HG03095 (cell line): ENCODE measurements around the gene PRKAG2.

Experiments
- ATAC-seq: cut with Tn5 transposase; IDR thresholded peaks from one replicate; pipeline ENCODE4 v1.9.1; 2021; ENCODE audit warnings: moderate library complexity; ENCODE audit not compliant: unreplicated experiment

The PRKAG2 gene

DNA sequence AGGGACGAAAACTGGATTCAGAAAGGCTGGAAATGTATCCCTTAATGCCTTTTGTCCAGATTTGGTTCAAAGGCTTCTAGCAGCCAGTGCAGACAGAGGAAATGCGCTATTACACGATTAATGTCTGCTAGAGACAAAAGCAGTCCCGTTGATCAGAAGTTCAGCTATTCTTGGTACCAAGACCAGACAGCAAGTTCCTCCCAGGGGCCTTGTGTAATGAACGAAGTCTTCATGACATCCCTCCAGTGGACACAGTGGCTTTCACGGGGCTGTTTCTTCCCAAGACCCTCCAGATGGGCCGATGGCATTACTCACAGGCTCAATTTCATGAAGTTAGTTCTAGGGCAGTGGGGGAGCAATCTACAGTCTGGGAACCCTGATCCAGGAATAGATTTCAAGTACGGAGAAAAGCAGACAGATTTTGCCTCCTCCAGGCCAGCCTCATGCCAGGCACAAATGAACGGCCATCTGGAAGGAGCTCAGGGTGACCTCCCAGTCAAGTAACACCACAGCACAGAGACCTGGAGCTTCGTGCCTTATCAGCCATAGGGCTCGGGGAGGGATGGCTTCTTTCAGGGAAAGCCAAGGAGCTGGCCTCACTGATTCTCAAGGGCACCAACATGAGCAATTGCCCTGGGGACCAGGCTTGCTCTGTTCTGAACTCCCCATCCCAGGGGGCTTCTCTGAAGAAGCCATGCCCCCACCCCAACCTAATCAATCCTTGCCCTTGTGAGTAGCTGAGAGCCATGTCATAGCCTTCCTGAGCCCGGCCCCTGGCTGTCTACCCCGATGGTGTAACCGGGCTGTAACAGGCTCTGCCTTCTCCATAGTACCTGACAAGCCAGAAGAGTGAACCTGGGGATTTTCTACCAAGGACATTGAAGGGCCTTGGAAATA lies 101.1 kb downstream of the PRKAG2 start:
- no peak for ATAC-seq

DNA sequence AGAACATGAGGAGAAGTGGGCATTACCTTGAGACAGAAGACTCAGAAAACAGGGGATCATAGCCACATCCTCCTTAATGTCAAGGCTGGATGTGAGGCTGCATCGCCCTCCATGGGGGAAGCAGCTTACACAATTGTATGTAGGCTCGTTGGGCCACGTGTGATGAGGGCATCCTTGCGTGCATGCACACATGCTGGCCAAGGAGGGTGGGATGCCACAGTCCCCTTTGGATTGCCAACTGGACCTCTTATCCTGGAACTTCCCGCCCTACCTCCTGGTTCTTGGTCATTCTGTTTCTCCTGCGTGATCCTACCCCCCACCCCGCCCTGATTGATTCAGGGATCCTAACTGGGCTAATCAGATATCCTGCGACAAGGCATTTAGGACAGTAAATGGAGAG lies 102.0 kb downstream of the PRKAG2 start:
- ATAC-seq, result no peak

DNA sequence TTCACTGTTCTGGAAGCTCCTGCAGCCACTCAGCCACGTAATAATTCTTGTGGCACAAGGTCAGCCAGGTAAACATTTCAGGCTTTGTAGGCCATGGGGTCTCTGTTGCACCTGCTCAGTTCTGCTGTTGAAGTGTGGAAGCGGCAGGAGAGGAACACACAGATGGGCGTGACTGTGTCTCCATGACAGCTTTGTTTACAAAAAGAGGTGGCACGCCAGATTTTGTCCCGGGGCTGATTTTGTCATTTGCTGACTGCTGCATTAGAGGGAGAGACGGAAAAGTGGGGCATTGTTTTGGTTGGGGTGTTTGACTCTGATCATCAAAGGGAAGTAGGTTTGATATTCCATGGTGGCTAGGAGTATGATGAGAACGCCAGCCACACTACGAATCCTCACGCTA lies 103.1 kb downstream of the PRKAG2 start:
- ATAC-seq, result no peak

DNA sequence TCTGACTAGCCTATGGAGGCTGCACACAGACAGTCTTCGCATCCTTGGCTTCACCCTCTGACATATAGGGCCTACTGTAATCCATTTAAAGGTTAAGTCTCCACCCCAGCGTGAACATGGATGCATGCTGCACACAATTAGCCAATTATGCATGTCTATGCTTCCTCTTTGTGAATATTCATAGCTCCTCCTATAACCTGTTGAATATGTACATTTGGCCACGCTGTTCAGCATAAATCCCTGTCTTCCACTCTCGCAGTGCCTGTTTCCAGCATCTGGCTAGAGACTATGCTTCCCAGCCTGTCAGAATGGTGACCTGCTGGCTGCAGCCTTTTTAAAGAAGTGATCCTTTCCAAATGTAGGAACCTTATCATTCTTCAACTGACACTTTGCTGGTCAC lies 106.7 kb downstream of the PRKAG2 start:
- ATAC-seq, result no peak

DNA sequence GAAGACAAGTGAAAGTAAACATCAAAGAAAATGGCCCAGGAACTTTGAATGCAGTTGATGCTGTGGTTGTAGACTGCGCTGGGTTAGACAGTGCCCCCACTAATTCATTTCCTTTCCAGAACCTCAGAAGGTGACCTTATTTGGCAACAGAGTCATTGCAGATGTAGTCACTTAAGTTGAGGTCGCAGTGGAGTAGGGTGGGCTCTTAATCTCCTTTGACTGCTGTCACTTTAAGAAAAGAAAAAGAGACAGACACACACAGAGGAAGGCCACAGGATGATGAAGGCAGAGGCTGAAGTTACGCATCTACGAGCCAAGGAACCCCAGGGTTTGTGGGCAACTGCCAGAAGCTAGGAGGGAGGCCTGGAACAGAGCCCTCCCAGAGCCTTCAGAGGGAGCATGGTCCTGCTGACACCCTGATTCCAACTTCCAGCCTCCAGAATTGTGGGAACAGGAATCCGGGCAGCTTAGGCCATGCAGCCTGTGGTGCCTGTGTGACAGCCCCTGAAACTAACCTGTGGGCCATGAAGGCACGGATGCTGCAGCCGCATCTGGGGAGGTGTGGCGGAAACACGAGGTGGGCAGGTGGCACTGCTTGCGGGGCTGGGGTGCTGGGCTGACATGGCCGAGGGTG lies 107.6 kb downstream of the PRKAG2 start:
- ATAC-seq, result peak; percentile 74

DNA sequence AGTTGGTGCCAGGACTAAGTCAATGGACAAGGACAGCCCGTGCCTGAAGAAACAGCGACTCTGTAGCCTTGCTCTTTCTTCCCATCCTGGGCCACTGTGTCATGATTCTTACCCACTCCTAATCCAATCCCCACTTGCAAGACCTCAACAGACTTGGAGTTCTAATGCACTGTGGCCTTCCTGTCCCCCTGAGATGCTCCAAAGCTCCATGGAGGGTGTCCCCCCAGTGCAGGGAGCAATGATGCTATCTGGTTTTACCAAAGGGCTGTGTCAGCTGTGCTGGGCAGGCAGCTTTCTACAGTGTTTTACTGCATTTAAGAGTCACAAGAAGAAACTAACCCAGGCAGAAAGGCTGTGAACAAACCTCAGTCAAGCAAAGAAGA lies 108.1 kb downstream of the PRKAG2 start:
- ATAC-seq, result no peak

DNA sequence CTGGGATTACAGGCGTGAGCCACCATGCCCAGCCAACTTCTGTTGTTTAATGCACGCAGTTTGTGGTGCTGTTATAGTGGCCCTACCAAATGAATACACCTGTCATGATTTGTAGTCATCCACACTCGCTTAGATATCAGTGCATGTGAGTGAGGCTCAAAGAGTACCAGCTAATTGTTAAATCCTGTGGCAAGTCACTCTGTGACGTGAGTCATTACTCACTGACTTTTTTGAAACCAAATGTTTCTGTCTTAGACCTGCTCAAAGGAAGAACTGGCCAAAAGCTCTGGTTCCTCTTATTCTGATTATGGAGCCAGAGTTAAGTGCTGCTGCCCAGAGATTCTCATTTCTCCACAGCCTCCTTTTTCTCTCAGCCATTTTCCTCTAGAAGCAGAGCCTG lies 109.4 kb downstream of the PRKAG2 start:
- ATAC-seq, result no peak

DNA sequence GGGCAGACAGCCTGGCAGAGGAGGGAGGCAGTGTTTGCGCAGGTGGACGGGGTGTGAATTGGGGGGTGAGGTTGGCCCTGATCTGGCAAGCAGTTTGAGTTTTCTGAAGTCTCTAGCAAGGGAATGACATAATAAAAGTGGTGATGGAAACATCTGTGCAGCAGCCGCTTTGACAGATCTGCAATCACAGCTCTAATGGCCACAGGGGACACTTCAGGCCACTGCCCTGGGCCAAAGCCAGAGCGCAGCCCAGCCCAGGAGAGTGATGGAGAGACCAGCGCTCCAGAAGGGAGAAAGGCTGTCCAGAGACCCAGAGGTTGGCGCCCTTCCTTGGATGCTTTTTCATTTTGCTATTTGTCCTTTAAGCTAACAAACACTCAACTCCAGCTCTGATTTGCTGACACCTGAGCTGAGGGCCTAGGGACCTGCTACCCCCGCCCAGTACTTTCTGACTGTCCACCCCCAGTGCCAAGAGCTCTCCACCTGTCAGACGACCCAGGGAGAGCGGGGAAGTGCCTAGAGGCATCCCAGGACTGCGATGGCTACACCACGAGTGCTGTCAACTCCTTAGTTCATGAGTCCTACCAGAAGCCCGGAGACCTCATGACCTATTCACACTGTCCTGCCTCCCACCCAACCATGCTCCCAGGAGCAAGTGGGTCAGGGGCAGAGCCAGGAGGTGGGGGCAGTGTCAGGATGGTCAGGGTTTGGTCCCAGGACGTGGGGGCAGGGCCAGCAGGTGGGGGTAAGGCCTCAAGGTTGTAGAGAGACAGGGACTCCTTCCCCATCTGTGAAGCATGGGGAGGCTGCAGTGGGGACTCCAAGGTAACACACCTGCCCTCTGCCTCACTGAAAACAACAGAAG lies 112.6 kb downstream of the PRKAG2 start:
- ATAC-seq, result no peak

DNA sequence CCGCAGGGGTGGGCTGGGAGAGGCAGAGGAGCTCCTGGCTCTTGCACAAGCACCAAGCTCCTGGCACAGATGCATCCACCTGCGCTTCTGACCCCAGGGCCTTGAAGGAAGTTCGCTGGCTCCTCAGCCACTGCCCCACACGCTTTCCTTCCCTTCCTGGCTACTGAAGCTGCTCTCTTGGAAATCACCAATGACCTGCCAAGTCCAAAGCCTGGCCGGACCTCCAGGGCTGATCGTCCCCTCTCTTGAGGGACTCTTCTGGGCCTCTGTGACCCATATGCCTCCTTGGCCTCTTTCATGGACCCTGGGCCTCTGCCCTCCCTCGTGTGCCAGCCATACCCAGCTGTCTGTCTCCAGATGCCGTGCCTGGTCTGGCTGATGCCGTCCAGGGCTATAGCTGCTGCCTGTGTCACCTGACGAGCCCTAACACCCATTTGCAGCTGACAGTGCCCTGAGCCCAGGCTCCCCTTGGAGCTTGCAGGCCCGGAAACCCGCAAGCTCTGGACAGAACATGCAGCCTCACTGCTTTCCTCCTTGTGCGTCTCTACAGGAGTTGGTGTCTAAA lies 113.4 kb downstream of the PRKAG2 start:
- no peak for ATAC-seq

DNA sequence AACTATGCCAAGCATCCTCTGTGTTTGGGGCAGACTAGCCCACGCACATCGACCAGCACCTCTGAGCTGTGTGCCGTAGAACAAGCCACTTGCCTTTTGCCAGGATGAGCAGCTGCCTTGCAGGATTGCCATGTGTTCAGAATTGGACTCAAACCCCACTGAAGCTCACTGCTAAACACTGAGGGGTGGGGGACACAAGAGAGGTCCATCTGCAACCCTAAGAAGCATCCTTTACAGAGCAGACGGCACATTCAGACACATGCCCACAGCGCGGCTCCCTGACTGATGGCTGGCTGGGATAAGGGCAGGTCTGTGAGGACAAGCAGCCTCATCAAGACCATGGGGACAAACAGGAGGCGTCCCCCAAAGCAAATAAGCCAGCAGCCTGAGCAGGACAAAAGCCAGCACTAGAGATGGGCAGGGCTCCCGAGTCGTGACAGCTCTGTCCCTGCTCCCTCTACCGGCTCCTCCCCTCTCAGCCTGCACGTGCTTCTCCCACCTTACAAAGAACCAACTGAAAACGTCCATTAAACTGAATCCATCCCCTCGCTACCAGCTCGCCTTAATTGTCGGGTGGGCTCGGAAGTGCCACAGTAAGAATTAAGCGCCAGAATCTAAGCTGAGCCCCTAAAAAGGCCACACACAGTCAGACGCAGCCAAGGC lies 114.2 kb downstream of the PRKAG2 start:
- ATAC-seq, result no peak

DNA sequence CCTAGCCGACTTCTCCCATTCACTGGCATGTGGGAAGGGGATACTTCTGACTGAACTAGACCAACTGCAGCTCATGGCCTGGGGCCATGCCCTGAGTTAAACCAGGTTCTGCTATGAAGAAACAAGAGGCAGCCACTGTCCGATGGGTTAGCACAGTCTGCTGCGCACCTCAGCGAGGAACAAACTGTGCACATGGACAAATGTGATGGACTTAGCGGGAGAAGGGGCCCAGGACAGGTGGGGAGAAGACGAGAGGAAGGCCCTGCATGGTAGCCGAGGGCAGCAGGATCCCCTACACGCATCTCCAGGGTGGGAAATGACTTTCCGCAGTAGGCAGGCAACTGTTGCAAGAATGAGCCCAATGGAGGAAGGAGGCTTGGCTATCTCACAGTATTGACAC lies 115.0 kb downstream of the PRKAG2 start:
- ATAC-seq, result no peak

DNA sequence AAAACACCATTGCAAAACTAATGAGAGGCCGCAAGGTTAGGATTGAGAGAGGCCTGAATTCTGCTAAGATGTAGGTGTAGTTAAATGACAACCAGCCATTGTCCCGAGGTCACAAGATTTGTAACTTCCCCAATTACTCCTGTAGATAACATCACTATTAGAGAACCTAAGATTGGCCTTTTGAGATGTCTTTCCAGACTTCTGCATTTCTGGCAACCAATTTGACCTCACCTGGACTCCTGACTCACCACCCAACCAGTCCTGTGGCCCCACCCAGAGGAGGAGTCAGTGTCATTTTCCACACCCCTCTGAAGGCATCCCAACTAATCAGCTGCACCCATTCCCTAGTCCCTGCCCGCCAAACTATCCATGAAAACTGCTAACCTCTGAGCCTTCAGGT lies 115.7 kb downstream of the PRKAG2 start:
- ATAC-seq, result no peak

DNA sequence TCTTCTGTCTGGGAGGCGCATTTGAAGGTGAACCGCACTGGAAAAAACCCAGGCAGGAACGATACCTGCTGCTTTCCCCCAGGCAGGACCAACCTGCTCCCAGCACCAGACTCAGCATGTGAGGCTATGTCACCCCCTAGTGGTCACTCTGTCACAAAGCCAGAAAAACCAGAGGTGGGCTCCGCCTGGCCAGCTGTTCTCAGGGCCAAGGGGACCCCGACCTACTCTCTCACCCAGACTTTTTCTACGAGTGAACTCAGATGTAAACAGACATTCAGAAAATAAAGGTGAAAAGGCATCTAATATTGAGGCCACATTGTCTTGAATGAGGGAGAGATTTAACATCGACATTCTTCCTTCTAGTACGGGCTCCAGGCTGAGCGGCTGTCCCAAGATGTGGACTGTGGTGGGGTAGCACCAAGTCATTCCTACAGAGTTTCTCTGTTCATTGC lies 117.3 kb downstream of the PRKAG2 start:
- peak; percentile 66 for ATAC-seq

DNA sequence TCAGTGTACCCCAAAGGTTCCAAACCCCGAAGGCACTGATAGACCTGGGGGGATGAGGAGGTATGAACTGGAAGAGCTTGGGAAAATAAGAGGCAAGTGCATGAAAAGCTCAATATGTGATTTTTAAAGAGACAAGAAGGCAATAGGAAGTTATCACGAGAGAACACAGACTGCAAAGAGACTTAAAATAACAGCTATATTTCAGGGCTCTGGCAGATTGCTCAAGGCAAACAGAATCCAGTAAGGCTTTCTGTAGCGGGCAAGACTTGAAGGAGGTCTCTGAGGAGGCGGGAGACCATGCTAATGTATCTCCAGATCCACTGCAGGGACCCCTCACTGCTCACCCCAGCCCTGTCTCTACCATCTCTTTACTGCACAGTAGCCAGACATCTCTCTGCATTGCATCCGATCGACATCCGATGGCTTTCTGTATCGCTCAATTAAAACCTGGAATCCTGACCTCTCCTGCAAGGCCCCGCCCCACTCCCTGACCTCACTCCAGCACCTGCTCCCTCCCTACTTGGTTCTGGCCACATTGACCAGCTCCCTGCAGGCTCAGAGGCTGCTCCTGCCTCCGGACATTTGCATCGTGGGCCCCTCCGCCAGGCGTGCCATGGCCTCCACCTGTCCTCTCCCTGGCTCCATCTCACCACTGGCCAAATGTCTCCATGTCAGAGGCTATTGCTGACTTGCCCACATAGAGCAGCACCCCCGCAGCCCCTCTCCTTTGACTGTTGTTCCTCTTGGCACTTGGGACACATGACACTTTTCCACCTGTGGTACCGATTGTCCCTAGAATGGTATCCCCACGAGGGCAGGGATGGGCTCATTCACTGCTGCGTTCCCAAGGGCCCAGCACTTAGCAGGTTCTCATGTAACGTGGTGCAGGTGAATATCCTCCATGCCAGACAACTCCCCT lies 118.0 kb downstream of the PRKAG2 start:
- ATAC-seq, result no peak

DNA sequence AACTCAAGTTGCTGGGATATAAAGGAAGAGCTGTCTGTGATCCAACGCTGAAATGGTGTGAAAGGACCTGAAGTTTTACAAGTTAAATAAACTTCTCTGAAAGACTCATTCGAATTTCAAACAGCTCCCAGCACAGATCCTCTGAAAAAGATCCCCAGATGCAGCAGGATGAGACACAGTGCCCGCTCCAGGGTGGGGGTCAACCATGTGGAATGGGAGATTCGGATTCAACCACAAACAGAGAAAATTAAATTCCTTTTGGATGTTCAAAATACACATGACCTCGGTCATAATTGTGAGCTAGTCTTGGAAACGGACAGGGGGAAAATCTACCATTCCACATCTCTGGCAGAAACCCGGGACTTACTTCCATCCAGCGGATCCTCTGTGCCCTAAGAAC lies 119.6 kb downstream of the PRKAG2 start:
- no peak for ATAC-seq

DNA sequence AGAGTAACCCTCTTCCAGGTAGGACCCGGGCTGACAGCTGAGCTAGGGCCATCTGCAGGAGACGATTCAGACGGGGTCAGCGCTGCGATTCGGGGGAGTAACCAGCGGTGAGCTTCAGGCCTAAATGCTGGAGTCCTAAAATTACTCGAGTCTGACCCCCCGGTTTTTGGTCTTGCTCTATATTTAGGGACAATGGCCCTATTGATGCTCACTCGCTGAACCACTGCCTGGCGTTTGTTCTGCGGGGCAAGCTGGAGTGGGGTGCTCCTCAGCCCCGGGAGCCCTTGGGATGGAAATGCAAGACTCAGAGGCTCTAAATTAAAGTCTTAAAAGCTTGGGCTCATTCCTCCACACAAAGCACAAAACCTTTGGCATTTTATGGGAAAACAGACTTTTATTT lies 120.0 kb downstream of the PRKAG2 start:
- ATAC-seq, result no peak

DNA sequence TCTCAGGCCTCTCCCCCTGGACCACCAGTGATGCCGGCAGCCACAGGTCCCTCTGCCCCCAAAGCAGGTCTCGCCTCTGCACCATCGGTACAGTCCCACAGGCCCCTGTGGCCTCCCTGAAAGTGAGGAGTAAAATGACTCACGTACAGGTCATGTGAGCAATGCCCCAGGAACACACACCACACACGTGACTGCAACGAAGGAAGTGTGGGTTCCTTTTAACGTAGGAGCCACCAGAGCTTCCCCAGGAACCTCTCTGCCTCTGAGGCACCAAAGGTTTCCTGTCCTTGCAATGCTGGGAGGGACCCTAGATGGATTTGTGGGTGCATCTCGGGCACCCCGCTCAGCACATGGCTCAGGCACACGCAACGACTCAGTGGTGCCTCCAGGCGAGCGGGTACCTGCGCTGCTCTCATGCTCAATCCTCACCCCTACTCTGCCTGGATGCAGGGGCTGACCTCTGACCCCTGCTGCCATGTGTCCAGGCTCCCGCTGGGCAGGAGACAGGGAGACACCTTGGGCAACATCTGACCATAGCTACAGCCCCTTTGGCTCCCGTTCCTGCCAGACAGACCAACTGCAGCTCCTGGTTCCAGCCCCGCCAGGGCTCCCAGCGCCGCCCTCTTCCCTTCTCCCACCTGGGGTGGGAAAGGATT lies 120.7 kb downstream of the PRKAG2 start:
- ATAC-seq, result peak; percentile 60

DNA sequence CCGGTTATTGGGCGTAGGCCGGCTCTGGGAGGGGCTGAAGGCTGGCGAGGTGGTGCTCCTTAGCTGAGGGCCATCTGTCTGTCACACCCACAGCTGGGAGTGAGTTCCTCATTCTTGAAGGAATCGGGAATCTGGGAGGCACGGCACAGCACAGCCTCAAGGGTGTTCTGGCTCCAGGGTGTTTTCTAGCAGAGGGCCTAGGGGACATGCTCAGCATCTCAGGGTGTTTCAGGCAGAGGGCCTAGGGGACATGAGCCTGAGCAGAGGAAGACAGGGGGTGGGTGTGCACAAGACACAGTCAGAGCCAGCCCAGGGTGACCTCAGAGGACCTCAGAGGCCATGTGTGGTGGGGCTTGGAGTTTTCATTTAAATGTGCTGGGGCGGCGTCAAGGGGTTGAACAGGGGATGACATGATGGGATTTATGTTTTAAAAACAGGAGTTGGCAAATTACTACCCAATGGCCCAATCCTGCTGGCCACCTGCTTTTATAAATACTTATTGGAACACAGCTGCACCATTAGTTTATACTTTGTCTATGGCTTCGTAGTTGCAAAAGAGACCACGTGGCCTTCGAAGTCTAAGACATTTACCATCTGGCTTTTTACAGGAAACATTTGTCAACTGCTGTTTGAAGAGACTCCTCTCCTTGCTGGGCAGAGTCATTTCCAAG lies 121.6 kb downstream of the PRKAG2 start:
- no peak for ATAC-seq
